ENCODE measurements around the gene MYO1B.
A peak's percentile ranks its signal among the peaks of the same experiment; 100 is the strongest.

The MYO1B gene

DNA sequence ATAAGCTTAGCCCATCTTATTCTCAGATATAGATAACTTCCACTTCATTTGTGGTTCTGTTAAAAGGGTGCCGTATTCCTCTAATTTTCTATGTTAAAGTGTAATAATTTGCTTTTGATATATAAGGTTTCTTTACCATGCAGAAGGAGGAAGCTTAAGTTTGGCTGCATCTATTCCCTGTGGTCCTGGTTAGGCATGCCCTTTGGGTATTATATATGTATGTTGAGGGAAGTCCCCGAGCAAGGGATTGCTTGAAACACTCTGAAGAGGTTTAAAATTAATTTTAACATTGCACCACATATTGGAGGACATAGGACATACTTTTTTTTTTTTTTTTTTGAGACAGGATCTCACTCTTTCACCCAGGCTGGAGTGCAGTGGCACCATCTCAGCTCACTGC lies 16.9 kb upstream of the MYO1B start:
- DNase-seq = no peak

GRCh38 chr2:191228861-191229260 lies 16.3 kb upstream of the MYO1B start:
- no peak for DNase-seq

DNA sequence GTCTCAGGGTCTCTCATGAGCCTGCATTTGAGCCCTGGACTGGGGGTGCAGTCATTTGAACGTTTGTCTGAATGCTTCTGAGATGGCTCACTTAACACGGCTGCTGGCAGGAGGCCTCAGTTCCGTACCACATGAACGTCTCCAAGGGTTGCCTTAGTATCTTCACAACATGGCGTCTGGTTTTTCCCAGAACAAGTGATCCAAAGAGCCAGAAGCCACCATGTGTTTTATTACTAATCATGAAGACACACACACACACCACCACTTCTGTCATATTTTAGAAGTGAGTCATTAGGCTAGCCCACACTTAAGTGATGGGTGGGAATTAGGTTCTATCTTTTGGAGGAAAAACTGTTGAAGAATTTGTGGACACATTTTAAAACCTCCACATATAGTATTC lies 15.0 kb upstream of the MYO1B start:
- no peak for DNase-seq

DNA sequence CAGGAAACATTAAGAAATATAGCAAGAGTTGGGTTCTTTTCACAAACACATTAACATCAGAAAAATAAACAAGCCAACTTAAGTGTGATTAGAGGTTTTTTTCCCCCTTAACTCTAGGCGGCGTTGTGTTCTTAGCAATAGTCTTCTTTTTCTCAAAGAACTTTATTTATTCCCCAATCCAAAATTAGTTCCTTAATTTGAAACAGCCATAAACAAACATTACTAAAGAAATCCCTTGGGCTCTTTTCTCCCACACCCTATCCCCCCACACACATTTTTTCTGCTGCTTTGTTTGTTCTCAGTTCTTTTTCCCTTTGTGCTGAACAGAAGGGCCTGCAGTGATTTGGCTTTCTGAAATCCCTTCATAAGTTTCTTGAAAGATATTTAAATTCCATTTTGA lies 13.2 kb upstream of the MYO1B start:
- DNase-seq = no peak

- DNase-seq = no peak
Observed at GRCh38 chr2:191233533-191233932, 11.7 kb upstream of the MYO1B start.

- DNase-seq = no peak
Observed at GRCh38 chr2:191234376-191234775, 10.8 kb upstream of the MYO1B start.

- DNase-seq = no peak
Observed at GRCh38 chr2:191240871-191241270, 4.3 kb upstream of the MYO1B start.

- no peak for DNase-seq
Observed at GRCh38 chr2:191241418-191241817, 3.8 kb upstream of the MYO1B start.

DNA sequence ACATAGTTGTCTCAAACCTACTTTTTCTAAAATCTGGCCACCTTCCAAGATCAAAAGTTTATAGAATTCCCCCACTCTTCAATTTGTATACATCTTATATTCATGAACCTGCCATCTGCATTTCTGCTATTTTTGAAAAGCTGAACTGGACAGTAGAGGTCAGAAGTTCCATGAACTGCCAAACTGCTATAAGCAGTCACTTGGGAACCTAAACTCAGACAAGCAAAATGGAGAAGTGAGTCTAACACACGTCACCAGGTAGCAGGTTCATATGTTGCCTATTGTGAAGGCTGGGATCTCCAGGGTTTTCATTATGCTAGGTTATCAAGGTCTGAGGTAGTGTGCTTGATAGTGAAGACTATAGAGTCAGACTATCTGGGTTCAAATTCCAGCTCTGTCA lies 2.0 kb upstream of the MYO1B start:
- no peak for DNase-seq

DNA sequence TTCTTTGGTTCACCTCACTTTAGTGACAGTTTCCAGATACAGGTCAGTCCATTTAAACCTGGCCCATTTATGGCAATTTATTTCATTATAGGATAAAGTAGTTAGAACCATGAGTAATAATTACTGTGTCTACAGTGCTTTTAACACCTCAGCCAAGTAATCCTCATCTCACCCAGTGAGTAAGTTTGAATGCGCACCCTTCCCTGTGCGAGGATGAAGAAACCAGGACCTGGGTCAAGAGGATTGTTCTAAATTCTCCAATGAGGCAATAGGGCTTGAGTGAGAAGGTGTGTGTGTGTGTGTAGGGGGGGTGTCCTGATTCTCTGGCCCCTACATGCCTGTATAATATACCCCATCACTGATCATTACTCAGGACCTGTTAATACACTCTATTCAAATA lies 854 bp upstream of the MYO1B start:
- DNase-seq = no peak

GRCh38 chr2:191245869-191246531 lies 796 bp downstream of the MYO1B start:
- peak; percentile 37 to 45 for DNase-seq

DNA sequence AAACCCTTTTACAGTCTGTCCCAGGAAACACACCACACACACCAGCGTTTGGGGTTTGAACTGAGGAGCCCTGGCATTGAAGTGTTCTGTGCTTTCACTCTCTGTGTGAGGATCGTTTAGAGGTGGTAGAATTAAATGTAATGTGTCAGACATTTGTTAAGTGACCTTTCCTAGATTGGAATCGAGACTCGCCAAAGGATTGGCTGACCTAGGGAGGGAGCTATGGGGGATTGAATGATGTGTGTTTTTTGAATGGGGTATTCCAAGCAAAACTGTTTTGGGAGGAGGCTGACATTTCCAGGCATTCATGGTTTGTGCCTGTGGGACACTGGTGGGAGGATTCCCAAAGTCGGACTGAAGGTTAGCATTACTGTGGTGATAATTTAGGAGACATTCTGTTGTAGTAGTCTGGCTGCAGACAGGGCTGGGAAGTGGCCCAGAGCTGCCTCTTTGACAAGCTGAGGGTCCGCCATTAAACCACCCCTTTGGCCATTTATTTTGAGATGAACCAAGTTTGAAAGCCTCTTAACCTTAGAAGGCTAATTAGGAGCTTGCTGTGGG lies 1.7 kb downstream of the MYO1B start:
- DNase-seq = no peak

DNA sequence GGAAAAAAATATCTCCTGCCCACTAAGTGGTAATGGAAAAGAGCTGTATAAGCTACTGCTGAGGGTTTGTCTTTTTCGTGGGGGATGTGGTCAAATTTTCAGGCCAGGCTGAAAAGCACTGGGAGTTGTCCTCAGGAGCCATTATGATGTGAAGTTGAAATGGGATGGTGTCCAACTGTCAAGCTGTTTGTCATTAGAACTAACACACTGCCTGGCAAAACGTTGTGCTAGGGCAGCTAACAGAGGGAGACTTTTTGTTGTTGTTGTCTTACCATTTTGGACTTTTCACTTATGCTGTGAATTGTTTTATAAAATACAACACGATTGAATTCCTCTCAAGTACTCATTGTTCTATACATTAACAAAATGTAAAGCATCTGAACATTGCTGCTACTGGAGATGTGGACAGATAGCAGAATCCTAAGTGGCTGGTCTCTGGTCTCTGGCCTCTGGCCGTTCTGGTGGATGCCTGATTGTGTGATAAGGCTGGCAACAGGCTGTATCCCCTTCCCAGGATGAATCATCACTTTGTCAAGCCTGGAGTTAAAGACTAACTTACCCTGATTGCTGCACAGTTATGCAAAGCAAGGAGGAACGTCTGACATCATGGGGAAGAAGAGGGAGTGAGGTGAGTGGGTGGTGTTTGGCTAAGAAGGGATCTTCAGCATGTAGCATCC lies 2.3 kb downstream of the MYO1B start:
- no peak for DNase-seq

DNA sequence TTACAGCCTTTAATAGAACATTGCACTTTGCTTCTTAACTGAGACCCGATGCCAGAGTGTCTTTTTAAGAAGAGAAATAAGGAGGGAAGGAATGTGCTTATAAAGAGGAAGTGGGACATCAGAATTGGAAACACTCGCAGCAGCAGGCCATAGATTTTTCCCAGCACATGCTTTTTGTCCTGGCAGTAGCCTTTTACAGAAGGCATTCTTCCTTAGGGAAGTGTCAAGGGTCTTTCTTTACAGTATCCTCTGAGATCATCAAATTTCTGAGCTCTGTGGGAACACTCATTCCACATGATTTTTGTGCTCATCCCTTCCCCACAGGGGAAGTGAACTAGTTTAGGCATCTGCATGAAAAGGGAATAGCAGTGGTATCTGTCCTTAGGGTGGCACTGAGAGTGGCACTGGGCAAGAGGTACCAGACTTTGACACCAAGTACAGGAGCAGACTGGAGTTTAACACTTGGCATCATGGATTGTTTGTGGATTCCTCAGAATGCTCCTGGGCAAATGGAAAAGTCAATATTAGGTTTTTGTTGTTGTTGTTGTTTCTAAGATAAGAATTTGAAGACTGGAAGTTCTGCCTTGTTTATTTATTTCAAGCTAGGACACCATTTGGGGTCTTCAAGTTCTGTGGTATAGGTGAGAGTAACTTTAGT lies 4.1 kb downstream of the MYO1B start:
- DNase-seq = no peak

DNA sequence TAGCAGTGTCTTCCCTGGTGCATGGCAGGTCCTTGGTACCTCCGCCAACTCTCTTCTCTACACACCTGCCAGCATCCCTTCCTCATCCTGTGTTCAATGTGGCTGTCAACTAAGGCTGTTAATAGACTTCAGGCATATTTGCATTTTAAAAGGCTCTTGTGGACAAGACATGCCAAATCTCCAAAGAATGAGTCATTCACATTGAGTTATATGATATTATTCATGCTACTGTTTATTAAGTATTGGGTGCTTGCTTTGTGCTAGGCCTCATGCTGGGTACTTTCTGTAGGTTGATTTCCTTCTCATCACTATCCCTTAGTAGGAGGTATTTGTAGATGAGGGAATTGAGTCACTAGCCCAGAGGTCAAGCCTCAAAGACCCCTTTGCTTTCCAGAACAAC lies 5.2 kb downstream of the MYO1B start:
- DNase-seq = no peak

GRCh38 chr2:191250986-191251385 lies 5.8 kb downstream of the MYO1B start:
- no peak for DNase-seq

DNA sequence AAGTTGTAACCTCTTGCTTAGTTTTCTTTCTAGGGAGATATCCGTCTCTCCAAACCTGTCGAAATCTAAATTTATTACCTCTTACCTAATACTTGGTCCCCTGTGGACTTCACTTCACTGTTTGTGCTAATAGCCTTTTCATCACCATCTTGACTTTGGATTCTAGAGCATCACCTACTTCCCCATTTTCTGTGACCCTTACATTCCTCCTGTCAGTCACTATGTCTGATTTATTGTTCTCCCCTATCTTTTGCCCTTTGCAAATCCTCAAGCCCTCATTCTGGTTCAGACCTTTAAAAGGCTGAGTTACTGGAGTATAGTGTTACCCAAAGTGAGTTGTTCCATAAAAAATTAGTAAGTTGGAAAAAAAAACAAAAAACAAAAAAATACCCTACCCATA lies 7.5 kb downstream of the MYO1B start:
- no peak for DNase-seq

DNA sequence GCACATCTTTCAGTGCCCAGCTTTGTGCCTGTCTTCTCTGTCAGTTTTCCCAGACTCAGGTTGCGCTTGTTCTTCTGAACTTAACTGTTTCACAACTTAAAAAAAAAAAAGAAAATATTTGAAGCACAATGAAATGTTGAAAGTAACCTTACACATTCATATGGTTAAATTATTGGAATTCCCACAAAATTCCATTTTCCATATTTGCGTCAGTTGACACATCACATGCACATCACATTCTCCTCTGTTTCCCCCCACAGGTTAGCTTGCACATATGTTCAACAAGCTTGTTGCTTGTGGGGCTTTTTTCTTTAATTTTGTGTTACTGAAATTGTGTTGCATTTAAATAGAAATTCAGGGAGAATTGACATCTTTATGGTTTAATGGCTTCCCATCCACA lies 8.3 kb downstream of the MYO1B start:
- no peak for DNase-seq

DNA sequence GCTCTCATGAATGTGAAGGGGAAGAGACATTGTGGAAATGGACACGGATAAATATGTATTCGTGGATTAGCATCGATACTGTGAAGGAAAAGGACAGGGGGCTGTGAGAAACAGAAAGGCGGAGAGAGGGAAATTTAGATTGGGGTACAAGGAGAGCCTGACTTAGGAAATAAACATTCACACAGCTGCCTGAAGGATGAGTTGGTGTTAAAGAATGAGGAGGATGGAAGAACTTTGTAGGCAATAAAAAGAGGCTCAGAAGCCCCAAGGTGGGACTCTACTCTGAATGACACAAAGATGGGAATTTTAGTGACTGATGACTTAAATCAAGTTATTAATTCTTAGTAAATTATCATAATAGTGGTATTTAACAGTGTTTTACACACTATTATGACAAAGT lies 10.1 kb downstream of the MYO1B start:
- DNase-seq = no peak

DNA sequence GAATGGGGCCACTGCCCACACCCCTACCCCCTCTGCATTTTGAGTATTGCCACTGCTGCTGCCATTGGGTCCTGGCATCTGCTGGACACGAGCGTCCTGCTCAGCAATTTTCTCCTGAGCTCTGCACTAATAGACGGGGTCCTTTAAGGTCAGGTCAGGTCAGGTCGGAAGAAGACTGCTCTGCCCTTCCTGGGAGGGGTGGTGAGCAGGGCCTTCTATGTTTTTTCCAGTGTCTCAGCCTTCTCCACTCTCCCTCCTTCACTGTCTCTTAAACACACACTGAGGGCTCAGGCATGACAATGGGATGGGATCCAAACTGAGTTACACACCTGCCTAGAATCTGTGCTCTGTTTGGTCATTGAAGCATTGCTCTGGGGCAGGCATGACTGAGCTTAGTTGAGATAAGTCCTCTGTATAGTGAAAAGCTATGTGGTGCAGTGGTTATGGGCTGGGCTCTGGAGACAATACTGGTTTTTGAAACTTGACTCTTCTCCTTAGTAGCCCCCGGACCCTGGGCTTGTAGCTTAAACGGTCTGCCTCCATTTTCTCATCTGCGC lies 10.6 kb downstream of the MYO1B start:
- DNase-seq = no peak

DNA sequence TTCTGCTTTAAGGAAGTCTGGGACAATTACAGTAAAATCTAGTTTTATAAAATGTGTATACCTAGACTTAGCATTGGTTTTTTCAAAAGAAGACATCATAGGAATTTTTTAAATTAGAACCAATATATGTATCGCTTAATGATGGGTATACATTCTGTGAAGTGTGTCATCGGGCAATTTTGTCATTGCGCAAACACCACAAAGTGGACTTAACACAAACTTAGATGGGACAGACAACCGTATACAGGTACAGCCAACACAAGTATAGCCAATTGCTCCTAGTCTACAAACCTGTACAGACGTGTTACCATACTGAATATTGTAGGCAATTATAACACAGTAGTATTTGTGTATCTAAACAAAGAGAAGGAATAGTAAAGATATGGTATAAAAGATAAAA lies 12.7 kb downstream of the MYO1B start:
- DNase-seq = no peak

GRCh38 chr2:191258996-191259395 lies 13.8 kb downstream of the MYO1B start:
- DNase-seq = no peak

DNA sequence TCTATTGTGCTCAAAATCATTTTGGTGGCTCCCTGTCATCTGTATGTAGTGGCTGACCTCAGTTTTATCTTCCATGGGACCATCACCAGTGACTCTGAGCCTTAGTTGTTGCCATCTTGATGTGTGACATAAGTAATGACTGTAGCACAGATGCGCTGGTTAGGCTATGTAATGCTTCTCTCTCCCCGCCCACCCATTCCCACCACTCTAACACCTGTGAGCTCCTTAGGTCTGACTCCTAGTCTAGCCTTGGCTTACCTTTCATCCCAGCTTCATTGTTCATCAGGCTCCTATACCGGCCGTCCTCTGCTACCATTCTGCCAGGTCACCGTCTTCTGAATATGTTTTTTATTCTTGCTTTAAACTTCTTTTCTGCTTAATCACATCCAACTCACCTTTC lies 17.2 kb downstream of the MYO1B start:
- no peak for DNase-seq

DNA sequence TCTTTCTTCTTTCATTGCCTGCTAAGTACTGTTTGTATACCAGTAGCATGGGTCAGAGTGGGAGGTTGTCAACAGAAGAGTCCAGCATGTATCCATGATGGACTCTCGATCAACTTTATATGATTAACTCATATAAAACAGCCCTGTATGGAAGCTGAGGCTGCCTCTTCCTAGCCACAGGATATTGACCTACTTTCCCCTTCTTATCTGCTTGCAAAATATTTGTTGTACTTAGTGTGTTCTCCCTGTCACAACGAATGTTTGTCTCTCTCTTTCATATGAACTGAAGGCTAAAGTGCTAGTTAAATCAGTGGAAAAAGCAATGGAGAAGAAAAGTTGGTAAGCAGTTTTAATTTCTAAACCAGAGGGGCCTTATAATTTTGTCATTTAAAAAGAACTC lies 17.8 kb downstream of the MYO1B start:
- no peak for DNase-seq
